Heart right ventricle (tissue), 16 donors: Measurements from ENCODE around the gene DIAPH3. TPM values are rescaled to one million over a fixed set of nuclear protein-coding genes. Genes with fewer than 3 reads are reported as not detected.

Experiments
- ATAC-seq, 8 donors: fragments of 200-7000 bp; cut with Tn5 transposase; one replicate each; pipeline ENCODE4 v1.9.1; 2020; ENCODE audit warnings: mild to moderate bottlenecking in 8 of 8, moderate library complexity in 8 of 8, moderate number of reproducible peaks in 1 of 8
- DNase-seq, 2 donors: peaks; one replicate each; pipeline ENCODE4 v3.0.0-alpha.2; 2020
- H3K27ac ChIP-seq, 10 donors: fragments of 200-600 bp; sonication (generic) in 2 of 10; one replicate each; pipeline versions ENCODE4 v1.5.0 to v1.8.0; 2020 to 2022; ENCODE audit warnings: mild to moderate bottlenecking in 3 of 10
- H3K27me3 ChIP-seq, 7 donors: fragments of 200-600 bp; one replicate each; pipeline ENCODE4 v1.8.0; 2021 to 2022; ENCODE audit warnings: mild to moderate bottlenecking in 2 of 7
- H3K36me3 ChIP-seq, 9 donors: fragments of 200-600 bp; sonication (generic) in 1 of 9; one replicate each; pipeline versions ENCODE4 v1.5.0 to v1.8.0; 2020 to 2022; ENCODE audit warnings: mild to moderate bottlenecking in 2 of 9
- H3K4me1 ChIP-seq, 9 donors: fragments of 200-600 bp; sonication (generic) in 1 of 9; one replicate each; pipeline versions ENCODE4 v1.5.0 to v1.8.0; 2020 to 2022; ENCODE audit warnings: mild to moderate bottlenecking in 4 of 9
- H3K4me3 ChIP-seq, 10 donors: fragments of 200-600 bp; sonication (generic) in 2 of 10; one replicate each; pipeline versions ENCODE4 v1.5.0 to v1.8.0; 2020 to 2022; ENCODE audit warnings: mild to moderate bottlenecking in 7 of 10, moderate library complexity in 2 of 10
- H3K9me3 ChIP-seq, 11 donors: fragments of 200-600 bp in 10 of 11; sonication (generic) in 2 of 11; one replicate each; pipeline versions ENCODE4 v1.5.0 to v1.8.0; 2013 to 2022; ENCODE audit warnings: mild to moderate bottlenecking in 2 of 11, control low read depth in 1 of 11, moderate library complexity in 1 of 11
- WGBS, 2 donors: extraction: QIAGEN DNeasy Blood & Tissue Kit; methylation state at CpG; one replicate each; pipeline ENCODE4 v1.1.7; 2013; ENCODE audit warnings: inconsistent platforms in 1 of 2; 5-methylcytosine and 5-hydroxymethylcytosine counted together
- intact Hi-C, 10 donors: fragments of 100-400 bp; cut with DNase I; formaldehyde crosslinking; loops; one replicate each; pipeline versions ENCODE4 v1.11.1 to v1.14.2; 2022
- polyA plus RNA-seq, 2 donors: library from polyadenylated mRNA; stranded (reverse); fragments of 200-250 nt; gene quantifications; one replicate each; pipeline ENCODE4 v1.2.3, GENCODE V29; 2013
- total RNA-seq, 10 donors: library from RNA; stranded (reverse); fragmentation: NEBNext Ultra II Directional in 3 of 10; extraction: Animal tissue kit (Norgen Biotek cat#: 25700) in 3 of 10; gene quantifications; one replicate each; pipeline versions ENCODE4 v1.2.1 to v1.2.4, GENCODE V29; 2021 to 2023
- TF ChIP-seq, protein P1 (sequence below), 9 donors: fragments of 200-600 bp; sonication (generic) in 2 of 9; IDR thresholded peaks; one replicate each; pipeline versions ENCODE4 v1.5.0 to v1.8.0; 2021 to 2022; ENCODE audit warnings: antibody characterized with exemption in 9 of 9, mild to moderate bottlenecking in 5 of 9, moderate library complexity in 1 of 9
- donor health status: Arrhythmogenic right ventricular cardiomyopathy.
- donor health status: ischemic (EF 13 %, LVEDD 7.1; RV severe dilation, severe dysfunction).
- donor health status: healthy with polysubstance abuse.
- donor health status: DM: no; HTN: yes; CAD: no.
- donor health status: DM: no; HTN: no; CAD: no.
- donor health status: ischemic (EF 25% LVEDD 6.9; RV normal size, moderate dysfunction).
- donor health status: ischemic (EF 25% LVEDD 5.7; RV mildly dilated, moderate dysfunction).
- donor health status: healthy.
- donor health status: DM: yes; HTN: yes; CAD: no.
- donor health status: Ischemic cardiomyopathy.
- donor health status: ischemic (EF 35%, LVEDD 5.7; RV mildly dilated, moderate dysfunction).
- donor health status: nonischemic (EF 11% LVEDD 7.7; RV severe dilation, severe dysfunction).
- donor health status: DM: yes; HTN: yes; CAD: no.
- donor health status: PGD.
- donor health status: ischemic (EF 29% LVEDD 5.4; RV normal size, mild dysfunction).
- donor health status: nonischemic (EF 23%, LVEDD 6.1; RV moderate dilation, normal function).

The DIAPH3 gene
- total and polyA plus RNA-seq, 12 donors, result 0.04 to 2.2 (median 0.19) TPM

DNA sequence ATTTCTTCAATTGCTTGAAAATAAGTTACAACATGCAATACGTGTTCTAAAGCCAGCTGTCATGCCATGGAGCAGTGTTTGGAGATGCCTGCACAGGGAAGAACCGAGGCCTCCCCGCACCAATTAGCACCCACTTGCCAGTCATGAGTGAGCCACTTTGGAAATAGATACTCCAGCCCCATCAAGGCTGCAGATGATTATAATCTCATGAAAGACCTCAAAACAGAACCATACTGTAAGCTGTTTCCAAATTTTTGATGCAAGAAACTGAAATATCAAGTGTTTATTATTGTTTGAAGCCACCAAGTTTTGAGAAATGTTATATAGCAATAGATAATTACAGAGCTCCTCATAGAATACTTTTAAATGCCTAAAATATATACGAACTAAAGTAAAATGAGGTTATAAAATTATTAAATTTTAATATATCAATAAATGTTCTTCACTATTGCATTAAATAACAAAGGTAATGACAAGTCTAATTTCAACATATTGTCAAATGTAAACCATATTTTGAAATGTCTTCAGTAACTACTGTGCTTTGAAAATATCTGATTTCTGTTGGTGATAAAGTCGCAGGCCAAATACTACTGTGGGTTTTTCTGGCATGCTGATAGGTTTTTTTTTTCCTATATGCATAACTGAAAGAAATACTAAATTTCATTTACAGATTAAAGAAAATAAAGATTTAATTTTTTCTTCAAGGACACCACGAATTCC is 43.0 kb downstream of the DIAPH3 start:
- Histone ChIP-seq H3K4me1 (no peaks in the 10 kb centered on the region), H3K9me3 (peaks cover 0 to 4% (median 0%) of the 10 kb centered on the region in 11 donors), H3K27ac (no peak overlapping the region), H3K27me3 (no peaks in the 10 kb centered on the region), H3K4me3 (no peak overlapping the region), H3K36me3 (no peaks in the 10 kb centered on the region)
- no peak for DNase-seq
- WGBS, 2 donors, result 95 to 96% methylated on average over 6 of the region's 6 CpGs
- no peak for ATAC-seq
- intact Hi-C loops, result no loop called here
- TF ChIP-seq, protein P1, sequence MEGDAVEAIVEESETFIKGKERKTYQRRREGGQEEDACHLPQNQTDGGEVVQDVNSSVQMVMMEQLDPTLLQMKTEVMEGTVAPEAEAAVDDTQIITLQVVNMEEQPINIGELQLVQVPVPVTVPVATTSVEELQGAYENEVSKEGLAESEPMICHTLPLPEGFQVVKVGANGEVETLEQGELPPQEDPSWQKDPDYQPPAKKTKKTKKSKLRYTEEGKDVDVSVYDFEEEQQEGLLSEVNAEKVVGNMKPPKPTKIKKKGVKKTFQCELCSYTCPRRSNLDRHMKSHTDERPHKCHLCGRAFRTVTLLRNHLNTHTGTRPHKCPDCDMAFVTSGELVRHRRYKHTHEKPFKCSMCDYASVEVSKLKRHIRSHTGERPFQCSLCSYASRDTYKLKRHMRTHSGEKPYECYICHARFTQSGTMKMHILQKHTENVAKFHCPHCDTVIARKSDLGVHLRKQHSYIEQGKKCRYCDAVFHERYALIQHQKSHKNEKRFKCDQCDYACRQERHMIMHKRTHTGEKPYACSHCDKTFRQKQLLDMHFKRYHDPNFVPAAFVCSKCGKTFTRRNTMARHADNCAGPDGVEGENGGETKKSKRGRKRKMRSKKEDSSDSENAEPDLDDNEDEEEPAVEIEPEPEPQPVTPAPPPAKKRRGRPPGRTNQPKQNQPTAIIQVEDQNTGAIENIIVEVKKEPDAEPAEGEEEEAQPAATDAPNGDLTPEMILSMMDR (IDR thresholded peaks at IDR 0.05), result no peak

DNA sequence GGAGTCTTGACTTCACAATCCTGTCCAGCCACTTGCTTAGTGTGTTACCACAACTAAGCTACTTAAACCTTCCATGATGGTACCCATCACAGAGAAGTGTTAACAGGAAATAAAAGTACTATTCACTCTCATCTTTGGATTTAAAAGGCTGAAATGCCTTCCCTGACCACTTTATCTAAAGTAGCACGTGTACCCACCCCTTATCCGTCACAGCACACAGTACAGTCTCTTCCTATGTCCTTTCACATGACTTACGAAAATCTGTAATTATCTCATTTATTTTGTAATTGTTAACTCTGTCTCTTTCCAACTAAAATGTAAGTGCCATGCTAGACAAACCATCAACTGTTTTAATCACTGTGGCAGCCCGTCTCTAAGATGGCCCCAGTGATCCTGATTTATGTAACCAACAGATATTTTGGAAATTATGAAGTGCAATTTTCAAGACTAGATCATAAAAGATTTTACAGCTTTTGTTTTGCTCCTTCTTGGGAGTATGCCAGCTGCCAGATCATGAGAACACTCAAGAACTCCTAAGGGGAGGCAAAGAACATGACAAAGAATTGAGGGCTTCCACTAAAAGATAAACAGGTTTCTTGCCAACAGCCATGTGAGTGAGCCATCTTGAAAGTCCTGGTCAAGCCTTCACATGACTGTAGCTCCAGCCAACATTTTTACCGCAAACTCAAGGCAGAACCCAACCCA is 44.9 kb downstream of the DIAPH3 start:
- Histone ChIP-seq H3K27ac (no peak overlapping the region), H3K4me3 (no peak overlapping the region), H3K36me3 (no peaks in the 10 kb centered on the region), H3K27me3 (no peaks in the 10 kb centered on the region), H3K4me1 (no peaks in the 10 kb centered on the region), H3K9me3 (peaks cover 0 to 19% (median 0%) of the 10 kb centered on the region in 11 donors)
- no peak for ATAC-seq
- TF ChIP-seq, protein P1 (IDR thresholded peaks at IDR 0.05), result no peak
- no peak for DNase-seq
- 74 to 76% methylated on average over 5 of the region's 5 CpGs for WGBS, 2 donors
- intact Hi-C loops, result no loop called here

DNA sequence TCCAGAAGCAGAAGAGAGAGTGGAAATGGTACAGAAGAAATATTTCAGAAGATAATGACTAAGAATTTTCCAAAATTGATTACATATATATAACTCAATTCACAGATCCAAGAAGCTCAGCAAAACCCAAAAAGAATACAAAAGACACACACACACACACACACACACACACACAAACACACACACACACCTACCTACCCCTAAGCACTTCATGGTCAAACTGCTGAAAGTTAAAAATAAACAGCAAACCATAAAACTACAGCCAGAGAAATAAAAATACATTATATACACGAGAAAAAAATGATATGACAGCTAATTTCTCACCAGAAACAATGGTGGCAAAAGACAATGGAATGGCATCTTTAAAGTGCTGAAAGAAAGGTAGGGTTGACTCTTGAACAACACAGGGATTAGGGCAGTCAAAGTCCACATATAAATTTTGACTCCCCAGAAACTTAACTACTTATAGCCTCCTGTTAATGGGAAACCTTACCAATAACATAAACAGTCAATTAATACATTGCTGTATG is 49.2 kb downstream of the DIAPH3 start:
- Histone ChIP-seq H3K4me1 (no peaks in the 10 kb centered on the region), H3K36me3 (peaks cover 0 to 6% (median 0%) of the 10 kb centered on the region in 9 donors), H3K27ac (no peak overlapping the region), H3K9me3 (peaks cover 0 to 22% (median 0%) of the 10 kb centered on the region in 11 donors), H3K4me3 (no peak overlapping the region), H3K27me3 (no peaks in the 10 kb centered on the region)
- intact Hi-C loops, result no loop called here
- 97 to 99% methylated on average over 1 of the region's 1 CpG for WGBS, 2 donors
- TF ChIP-seq, protein P1 (IDR thresholded peaks at IDR 0.05), result no peak
- no peak for DNase-seq
- no peak for ATAC-seq

DNA sequence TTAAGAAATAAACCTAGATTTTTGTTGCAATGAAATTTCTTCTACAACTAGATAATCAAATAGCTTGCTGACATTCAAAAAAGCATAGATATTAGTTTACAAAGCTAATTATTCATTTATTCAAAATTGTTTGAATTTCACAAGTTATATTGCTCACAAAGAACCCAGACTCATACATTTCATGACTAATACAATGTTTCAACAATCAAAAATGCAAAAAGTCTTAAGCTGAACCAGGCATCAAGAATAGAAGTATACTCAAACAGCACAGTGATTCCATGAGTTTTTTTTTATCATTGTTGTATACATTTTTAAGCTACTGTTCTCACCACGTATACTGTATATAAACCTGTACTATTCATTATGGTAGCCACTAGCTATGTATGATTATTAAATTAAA is 51.0 kb downstream of the DIAPH3 start:
- no peak overlapping the region for H3K4me3 ChIP-seq
- DNase-seq (no peak), ATAC-seq (no peak)
- H3K27me3 ChIP-seq, result no peaks in the 10 kb centered on the region
- intact Hi-C loops, result no loop called here
- peaks cover 0 to 6% (median 0%) of the 10 kb centered on the region in 9 donors for H3K36me3 ChIP-seq
- TF ChIP-seq, protein P1 (IDR thresholded peaks at IDR 0.05), result no peak
- H3K9me3 ChIP-seq, result peaks cover 0 to 22% (median 0%) of the 10 kb centered on the region in 11 donors
- 94 to 100% methylated on average over 1 of the region's 1 CpG for WGBS, 2 donors
- no peak overlapping the region for H3K27ac ChIP-seq
- H3K4me1 ChIP-seq, result no peaks in the 10 kb centered on the region
